Osteocyte (in vitro differentiated cells): ENCODE measurements around the gene TMEM61. TPM values are rescaled to one million over a fixed set of nuclear protein-coding genes. Genes with fewer than 3 reads are reported as not detected.

ENCODE experiments used
- DNase-seq: peaks from one replicate; pipeline ENCODE4 v3.0.0; 2021; ENCODE audit warnings: mixed read lengths; ENCODE audit not compliant: unreplicated experiment; ENCODE audit errors: extremely low spot score
- H3K27ac Mint-ChIP-seq: one replicate; pipeline ENCODE4 v1.8.0; 2021; ENCODE audit warnings: mild to moderate bottlenecking, mixed read lengths; ENCODE audit not compliant: unreplicated experiment
- H3K27me3 Mint-ChIP-seq: one replicate; pipeline ENCODE4 v1.8.0; 2021; ENCODE audit warnings: mixed read lengths; ENCODE audit not compliant: unreplicated experiment
- H3K36me3 Mint-ChIP-seq: one replicate; pipeline ENCODE4 v1.8.0; 2021; ENCODE audit warnings: mixed read lengths; ENCODE audit not compliant: unreplicated experiment
- H3K4me1 Mint-ChIP-seq: one replicate; pipeline ENCODE4 v1.8.0; 2021; ENCODE audit warnings: mixed read lengths; ENCODE audit not compliant: unreplicated experiment
- H3K4me3 Mint-ChIP-seq: one replicate; pipeline ENCODE4 v1.8.0; 2021; ENCODE audit warnings: mild to moderate bottlenecking, moderate library complexity, mixed read lengths; ENCODE audit not compliant: unreplicated experiment
- H3K9me3 Mint-ChIP-seq: one replicate; pipeline ENCODE4 v1.8.0; 2021; ENCODE audit warnings: mixed read lengths; ENCODE audit not compliant: unreplicated experiment
- CTCF ChIP-seq: fragments of 200-600 bp; sonication (generic); IDR thresholded peaks from 2 replicates; pipeline ENCODE4 v1.5.0; 2021; ENCODE audit warnings: antibody characterized with exemption, mild to moderate bottlenecking, moderate library complexity
- total RNA-seq: library from RNA; stranded (reverse); gene quantifications from 2 replicates; pipeline ENCODE4 v1.2.1, GENCODE V29; 2021

TMEM61 gene
- total RNA-seq, 1 donor from 2014 or later, result not detected

- no peaks in the 10 kb centered on the region for H3K27me3 Mint-ChIP-seq
- no peaks in the 10 kb centered on the region for H3K9me3 Mint-ChIP-seq
- no peaks in the 10 kb centered on the region for H3K36me3 Mint-ChIP-seq
- DNase-seq, result no peak
- peaks cover 13% of the 10 kb centered on the region for H3K4me1 Mint-ChIP-seq
- H3K27ac Mint-ChIP-seq, result no peak overlapping the region
- no peak for TF ChIP-seq CTCF
- H3K4me3 Mint-ChIP-seq, result no peak overlapping the region
Observed at GRCh38 chr1:54968551-54968950, 11.9 kb upstream of the TMEM61 start.

- Mint-ChIP-seq H3K36me3 (no peaks in the 10 kb centered on the region), H3K4me3 (no peak overlapping the region), H3K4me1 (peaks cover 13% of the 10 kb centered on the region), H3K27me3 (no peaks in the 10 kb centered on the region), H3K27ac (no peak overlapping the region), H3K9me3 (no peaks in the 10 kb centered on the region)
- DNase-seq, result no peak
- no peak for TF ChIP-seq CTCF
Observed at GRCh38 chr1:54969879-54970278, 10.5 kb upstream of the TMEM61 start.

GRCh38 chr1:54970901-54971300 lies 9.5 kb upstream of the TMEM61 start:
- H3K27me3 Mint-ChIP-seq, result no peaks in the 10 kb centered on the region
- no peak for TF ChIP-seq CTCF
- no peak for DNase-seq
- no peaks in the 10 kb centered on the region for H3K9me3 Mint-ChIP-seq
- peaks cover 13% of the 10 kb centered on the region for H3K4me1 Mint-ChIP-seq
- no peaks in the 10 kb centered on the region for H3K36me3 Mint-ChIP-seq
- H3K4me3 Mint-ChIP-seq, result no peak overlapping the region
- no peak overlapping the region for H3K27ac Mint-ChIP-seq

- Mint-ChIP-seq H3K27ac (no peak overlapping the region), H3K36me3 (no peaks in the 10 kb centered on the region), H3K4me1 (peaks cover 13% of the 10 kb centered on the region), H3K4me3 (no peak overlapping the region), H3K27me3 (no peaks in the 10 kb centered on the region), H3K9me3 (no peaks in the 10 kb centered on the region)
- no peak for TF ChIP-seq CTCF
- no peak for DNase-seq
Observed at GRCh38 chr1:54971317-54971791, 9.1 kb upstream of the TMEM61 start.

GRCh38 chr1:54972436-54972835 lies 8.0 kb upstream of the TMEM61 start:
- DNase-seq, result no peak
- Mint-ChIP-seq H3K27ac (no peak overlapping the region), H3K4me3 (no peak overlapping the region), H3K27me3 (no peaks in the 10 kb centered on the region), H3K36me3 (no peaks in the 10 kb centered on the region), H3K4me1 (peaks cover 13% of the 10 kb centered on the region), H3K9me3 (no peaks in the 10 kb centered on the region)
- TF ChIP-seq CTCF, result no peak
